Measurements from ENCODE around the gene SAPCD2. TPM values are rescaled to one million over a fixed set of nuclear protein-coding genes. Genes with fewer than 3 reads are reported as not detected.

The SAPCD2 gene
- total RNA-seq, 2 experiments from 2014 or later = 0.17 to 0.19 TPM

DNA sequence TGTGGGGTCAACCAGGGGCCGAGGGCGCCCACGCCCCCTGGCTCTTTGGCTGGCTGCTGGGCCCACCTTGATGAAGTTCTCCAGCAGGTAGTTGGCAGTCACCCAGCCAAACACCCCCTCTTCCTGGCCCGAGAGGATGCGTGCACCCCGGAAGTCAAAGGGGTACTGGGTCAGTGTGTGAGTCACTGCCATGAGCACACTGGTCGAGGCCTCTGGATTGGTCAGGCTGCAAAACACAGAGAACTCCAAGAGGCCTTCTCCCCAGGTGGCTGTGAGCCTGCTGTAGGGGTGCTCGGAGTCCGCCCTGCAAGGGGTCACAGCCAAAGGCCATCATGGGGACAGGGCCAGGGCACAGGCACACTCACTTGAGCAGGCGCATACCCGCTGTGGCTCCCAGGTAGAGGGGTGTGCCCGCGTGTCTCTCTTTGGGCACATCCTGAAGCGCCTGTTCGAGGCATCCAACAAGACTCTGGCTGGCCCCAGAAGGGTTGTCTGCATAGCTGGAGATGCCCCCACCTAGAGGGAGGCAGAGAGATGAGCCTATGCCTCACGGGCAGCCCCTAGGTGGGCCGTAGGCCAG, 19.1 kb downstream of the SAPCD2 start:
- POLR2A ChIA-PET = no interaction called here
- DNase-seq = no peak
- CTCF ChIA-PET = no interaction called here

DNA sequence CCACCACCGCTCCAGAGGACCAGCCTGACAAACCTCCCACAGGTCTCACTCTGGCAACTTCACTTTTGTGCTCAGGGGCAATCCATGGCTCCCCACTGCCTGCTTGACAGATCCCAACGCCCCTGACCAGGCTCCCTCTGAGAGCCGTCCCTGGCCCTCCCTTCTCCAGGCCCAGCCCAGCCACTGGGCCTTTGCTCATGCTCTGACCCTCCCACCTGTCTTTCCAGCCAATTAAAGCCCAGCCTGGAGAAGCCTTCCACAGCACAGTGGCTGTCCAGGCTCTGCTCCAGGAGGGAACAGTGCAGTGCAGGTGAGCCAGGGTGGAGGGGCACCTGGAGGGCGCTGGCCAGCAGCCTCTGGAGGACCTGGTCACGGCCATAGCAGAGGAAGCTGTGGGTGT, 19.8 kb downstream of the SAPCD2 start:
- H3K4me1 Mint-ChIP-seq (ENCODE audit: low read depth) = no peaks in the 10 kb centered on the region

More for the DNA sequence above, 19.1 kb downstream of the SAPCD2 start:
- Histone ChIP-seq H3K27me3 (ENCODE audit: control insufficient read depth in 1 of 2, insufficient read depth in 2 of 2, low read length in 2 of 2) (peaks cover 67% of the 10 kb centered on the region in 2 experiments), H3K4me3 (ENCODE audit: low read length) (no peak overlapping the region), H3K9me3 (ENCODE audit: control insufficient read depth in 1 of 2, insufficient read depth in 1 of 2, low read length in 2 of 2) (peaks cover 0 to 51% of the 10 kb centered on the region in 2 experiments), H3K27ac (ENCODE audit: low read depth in 1 of 2, low read length in 2 of 2) (no peak overlapping the region), H3K4me1 (ENCODE audit: insufficient read depth, low read length) (peaks cover 36% of the 10 kb centered on the region), H3K36me3 (ENCODE audit: insufficient read depth, low read length) (no peaks in the 10 kb centered on the region)
- H3K9me3 Mint-ChIP-seq = no peaks in the 10 kb centered on the region
- peaks cover 47% of the 10 kb centered on the region for H3K27me3 Mint-ChIP-seq
- H3K4me3 Mint-ChIP-seq = no peak overlapping the region
- H3K27ac Mint-ChIP-seq = no peak overlapping the region
- no peaks in the 10 kb centered on the region for H3K36me3 Mint-ChIP-seq (ENCODE audit: low read depth)
- no peak for TF ChIP-seq CTCF (IDR thresholded peaks at IDR 0.05)
- no peaks in the 10 kb centered on the region for H3K4me1 Mint-ChIP-seq (ENCODE audit: low read depth)
- intact Hi-C loops (cut with DNase I, micrococcal nuclease) = no loop called here
- ATAC-seq (ENCODE audit: poor library complexity) = no peak

GRCh38 chr9:137049544-137050449, 20.6 kb downstream of the SAPCD2 start:
- no peak overlapping the region for H3K27ac ChIP-seq (ENCODE audit: low read depth in 1 of 2, low read length in 2 of 2)
- H3K36me3 ChIP-seq (ENCODE audit: insufficient read depth, low read length) = no peaks in the 10 kb centered on the region
- ChIA-PET POLR2A (no interaction called here), CTCF (interaction anchor here (1.1 to 1.2 kb wide), 2 partner anchors 14 to 15 kb away, joined by 3 to 4 read pairs; no protein-coding TSS in a partner anchor)
- intact Hi-C loops (cut with DNase I, micrococcal nuclease) = loop anchor here in 1 of 2 experiments (5.0 kb wide), 1 partner anchor 178 kb away; the partner anchor contains the start of genes CYSRT1 and RNF224
- peak overlapping the region; percentile 45 for H3K4me3 Mint-ChIP-seq
- H3K4me1 Mint-ChIP-seq (ENCODE audit: low read depth) = no peaks in the 10 kb centered on the region
- peaks cover 0 to 52% of the 10 kb centered on the region in 2 experiments for H3K9me3 ChIP-seq (ENCODE audit: control insufficient read depth in 1 of 2, insufficient read depth in 1 of 2, low read length in 2 of 2)
- no peak overlapping the region for H3K4me3 ChIP-seq (ENCODE audit: low read length)
- no peaks in the 10 kb centered on the region for H3K36me3 Mint-ChIP-seq (ENCODE audit: low read depth)
- ATAC-seq (ENCODE audit: poor library complexity) = peak; percentile 40
- H3K9me3 Mint-ChIP-seq = no peaks in the 10 kb centered on the region
- peaks cover 47% of the 10 kb centered on the region for H3K4me1 ChIP-seq (ENCODE audit: insufficient read depth, low read length)
- no peak overlapping the region for H3K27ac Mint-ChIP-seq
- H3K27me3 Mint-ChIP-seq = peaks cover 53% of the 10 kb centered on the region
- H3K27me3 ChIP-seq (ENCODE audit: control insufficient read depth in 1 of 2, insufficient read depth in 2 of 2, low read length in 2 of 2) = peaks cover 71 to 75% of the 10 kb centered on the region in 2 experiments
- peak in 11 of 14 experiments; percentile 26 to 78 (median 50) for DNase-seq
- TF ChIP-seq CTCF (IDR thresholded peaks at IDR 0.05) = peak; percentile 24

More for the DNA sequence above, 19.8 kb downstream of the SAPCD2 start:
- CTCF ChIA-PET = no interaction called here
- TF ChIP-seq CTCF (IDR thresholded peaks at IDR 0.05) = no peak
- H3K36me3 Mint-ChIP-seq (ENCODE audit: low read depth) = no peaks in the 10 kb centered on the region
- Histone ChIP-seq H3K4me3 (ENCODE audit: low read length) (no peak overlapping the region), H3K36me3 (ENCODE audit: insufficient read depth, low read length) (no peaks in the 10 kb centered on the region), H3K4me1 (ENCODE audit: insufficient read depth, low read length) (peaks cover 39% of the 10 kb centered on the region), H3K9me3 (ENCODE audit: control insufficient read depth in 1 of 2, insufficient read depth in 1 of 2, low read length in 2 of 2) (peaks cover 0 to 52% of the 10 kb centered on the region in 2 experiments), H3K27ac (ENCODE audit: low read depth in 1 of 2, low read length in 2 of 2) (no peak overlapping the region), H3K27me3 (ENCODE audit: control insufficient read depth in 1 of 2, insufficient read depth in 2 of 2, low read length in 2 of 2) (peaks cover 67 to 69% of the 10 kb centered on the region in 2 experiments)
- no peaks in the 10 kb centered on the region for H3K9me3 Mint-ChIP-seq
- intact Hi-C loops (cut with DNase I, micrococcal nuclease) = no loop called here
- no peak overlapping the region for H3K27ac Mint-ChIP-seq
- DNase-seq (no peak), ATAC-seq (ENCODE audit: poor library complexity) (no peak)
- no peak overlapping the region for H3K4me3 Mint-ChIP-seq
- POLR2A ChIA-PET = no interaction called here
- peaks cover 47% of the 10 kb centered on the region for H3K27me3 Mint-ChIP-seq

Data from CD4-positive, alpha-beta T cell (primary cell).